ENCODE data around the gene BRPF3. TPM values are rescaled to one million over a fixed set of nuclear protein-coding genes. Genes with fewer than 3 reads are reported as not detected.

BRPF3 gene
- total RNA-seq, 1 experiment from 2014 or later, result 14.3 TPM

- Histone ChIP-seq H3F3A (ENCODE audit: low read length, unreplicated experiment) (no peaks in the 10 kb centered on the region), H3K4me1 (ENCODE audit: insufficient read depth, low read length) (no peaks in the 10 kb centered on the region), H3K79me2 (ENCODE audit: low read length) (no peaks in the 10 kb centered on the region), H4K20me1 (ENCODE audit: low read length) (no peaks in the 10 kb centered on the region), H3K4me3 (ENCODE audit: low read length) (no peak overlapping the region), H3K9me3 (ENCODE audit: low read length) (no peaks in the 10 kb centered on the region), H3K9me2 (replicated peaks; ENCODE audit: low read length) (no peaks in the 10 kb centered on the region), H3K36me3 (ENCODE audit: low read depth, low read length) (peaks cover 5% of the 10 kb centered on the region; the same call in 1 of the 2 replicates), H3K4me2 (ENCODE audit: low read length) (no peak overlapping the region), H3K9ac (ENCODE audit: low read length) (no peak overlapping the region), H3K27ac (ENCODE audit: low read length) (no peak overlapping the region), H3K27me3 (ENCODE audit: low read length) (no peaks in the 10 kb centered on the region), H2AFZ (ENCODE audit: low read length) (no peak overlapping the region)
- BruUV-seq (replicated peaks), result no TSS peak
- intact Hi-C loops (cut with micrococcal nuclease), result no loop called here
- POLR2A ChIA-PET (ENCODE audit: unreplicated experiment), result interaction anchor here (0.6 kb wide), 1 partner anchor 111 kb away, joined by 3 read pairs; no protein-coding TSS in a partner anchor
- ATAC-seq (no peak), DNase-seq (no peak)
- CTCF ChIA-PET, result no interaction called here
- no peak for TF ChIP-seq CTCF (conservative IDR thresholded peaks at IDR 0.05; ENCODE audit: low read depth, low read length)
- no peak for TF ChIP-seq EZH2phosphoT487 (IDR thresholded peaks at IDR 0.05; ENCODE audit: borderline replicate concordance, low read length)
- TF ChIP-seq EZH2 (IDR thresholded peaks at IDR 0.05; ENCODE audit: low read length, unreplicated experiment), result no peak
These were observed 39.3 kb downstream of the BRPF3 start for GRCh38 chr6:36235862-36236261.

GRCh38 chr6:36239774-36240173 is 43.2 kb downstream of the BRPF3 start:
- no peaks in the 10 kb centered on the region for H3K36me3 ChIP-seq (ENCODE audit: low read depth, low read length)

More at GRCh38 chr6:36239774-36240173, 43.2 kb downstream of the BRPF3 start:
- Histone ChIP-seq H3K4me2 (ENCODE audit: low read length) (no peak overlapping the region), H4K20me1 (ENCODE audit: low read length) (no peaks in the 10 kb centered on the region), H3K79me2 (ENCODE audit: low read length) (no peaks in the 10 kb centered on the region), H3K9ac (ENCODE audit: low read length) (no peak overlapping the region), H3K9me3 (ENCODE audit: low read length) (no peaks in the 10 kb centered on the region), H3F3A (ENCODE audit: low read length, unreplicated experiment) (no peaks in the 10 kb centered on the region), H2AFZ (ENCODE audit: low read length) (no peak overlapping the region), H3K4me3 (ENCODE audit: low read length) (no peak overlapping the region), H3K27ac (ENCODE audit: low read length) (no peak overlapping the region), H3K4me1 (ENCODE audit: insufficient read depth, low read length) (no peaks in the 10 kb centered on the region), H3K9me2 (replicated peaks; ENCODE audit: low read length) (no peaks in the 10 kb centered on the region), H3K27me3 (ENCODE audit: low read length) (no peaks in the 10 kb centered on the region)
- intact Hi-C loops (cut with micrococcal nuclease), result no loop called here
- no peak for ATAC-seq
- POLR2A ChIA-PET (ENCODE audit: unreplicated experiment), result no interaction called here
- CTCF ChIA-PET, result no interaction called here
- TF ChIP-seq EZH2phosphoT487 (IDR thresholded peaks at IDR 0.05; ENCODE audit: borderline replicate concordance, low read length) (no peak), CTCF (conservative IDR thresholded peaks at IDR 0.05; ENCODE audit: low read depth, low read length) (no peak), EZH2 (IDR thresholded peaks at IDR 0.05; ENCODE audit: low read length, unreplicated experiment) (no peak)
- DNase-seq, result no peak
- no TSS peak for BruUV-seq (replicated peaks)
